Endothelial cell of umbilical vein (primary cell): ENCODE measurements around the gene FAM124B. TPM values are rescaled to one million over a fixed set of nuclear protein-coding genes. Genes with fewer than 3 reads are reported as not detected.

Experiments
- BruUV-seq: library from RNA; stranded (reverse); fragments of 400-500 nt; replicated peaks from 2 replicates; lab custom pipeline; 2021; lab: Mats Ljungman, UMichigan
- CTCF ChIA-PET: fragments of 300-600, 350-600 bp; sonication (Branson Sonifier 250); formaldehyde crosslinking; loops from one replicate; lab custom pipeline; 2021; ENCODE audit warnings: antibody characterized with exemption, inconsistent platforms; lab: Charles Lee
- POLR2A ChIA-PET: fragments of 300-600, 350-600 bp; sonication (Branson Sonifier 250); formaldehyde crosslinking; loops from one replicate; lab custom pipeline; 2021; ENCODE audit warnings: antibody characterized with exemption, inconsistent platforms; lab: Charles Lee
- DNase-seq: peaks from one replicate; pipeline ENCODE4 v3.0.0-alpha.2; 2011; ENCODE audit warnings: low read depth, low spot score
- FAIRE-seq: peaks from 2 replicates; lab custom pipeline; 2011; peaks lifted over from hg19 to GRCh38; lab: Jason Lieb, UNC
- H2AFZ ChIP-seq: 2 replicates; pipeline ENCODE4 v1.6.0; 2012; ENCODE audit warnings: low read depth, low read length, control low read depth, inconsistent platforms
- H3K27ac ChIP-seq: 2 replicates; pipeline ENCODE4 v1.5.1; 2011; ENCODE audit warnings: low read depth, mild to moderate bottlenecking, control low read depth, low read length, moderate library complexity; ENCODE audit not compliant: insufficient read depth
- H3K27me3 ChIP-seq, 2 experiments: 2 replicates each; pipeline versions ENCODE4 v1.6.0 to v1.6.1; 2011; ENCODE audit warnings: low read length in 2 of 2, mixed read lengths in 1 of 2; ENCODE audit not compliant: control insufficient read depth in 2 of 2, insufficient read depth in 2 of 2
- H3K36me3 ChIP-seq, 2 experiments: 2 replicates in 1 of 2; 3 replicates in 1 of 2; pipeline ENCODE4 v1.5.1; 2011; ENCODE audit warnings: low read length in 2 of 2, mild to moderate bottlenecking in 1 of 2, moderate library complexity in 1 of 2; ENCODE audit not compliant: control insufficient read depth in 2 of 2, insufficient read depth in 2 of 2; ENCODE audit errors: extremely low read depth in 1 of 2
- H3K4me1 ChIP-seq: 3 replicates; pipeline ENCODE4 v1.5.1; 2011; ENCODE audit warnings: mild to moderate bottlenecking, low read length; ENCODE audit not compliant: control insufficient read depth, insufficient read depth; ENCODE audit errors: extremely low read depth
- H3K4me2 ChIP-seq: 2 replicates; pipeline ENCODE4 v1.6.1; 2011; ENCODE audit warnings: low read length, control low read depth, mixed read lengths; ENCODE audit not compliant: insufficient read depth
- H3K4me3 ChIP-seq, 3 experiments: fragments of 200-600 bp in 1 of 3; sonication (generic), shearing (Covaris generic) in 1 of 3; replicated peaks in 1 of 3; 2 replicates each; pipeline ENCODE4 v1.5.1; 2011 to 2016; ENCODE audit warnings: control low read depth in 3 of 3, low read length in 3 of 3, mild to moderate bottlenecking in 2 of 3, inconsistent platforms in 1 of 3, low read depth in 1 of 3, moderate library complexity in 1 of 3; ENCODE audit not compliant: insufficient read depth in 1 of 3
- H3K79me2 ChIP-seq: 2 replicates; pipeline ENCODE4 v1.6.0; 2012; ENCODE audit warnings: low read length, inconsistent platforms; ENCODE audit not compliant: control insufficient read depth, insufficient read depth
- H3K9ac ChIP-seq: replicated peaks from 2 replicates; pipeline ENCODE3; 2011; ENCODE audit warnings: low read length, control low read depth; ENCODE audit not compliant: insufficient read depth; ENCODE audit errors: extremely low read depth
- H3K9me1 ChIP-seq: replicated peaks from 3 replicates; pipeline ENCODE4 v1.6.0; 2011; ENCODE audit warnings: mild to moderate bottlenecking, low read length; ENCODE audit not compliant: control insufficient read depth, insufficient read depth; ENCODE audit errors: extremely low read depth
- H3K9me3 ChIP-seq: replicated peaks from 2 replicates; pipeline ENCODE4 v1.5.1; 2012; ENCODE audit warnings: low read length, inconsistent platforms; ENCODE audit not compliant: control insufficient read depth, insufficient read depth
- H4K20me1 ChIP-seq: replicated peaks from 2 replicates; pipeline ENCODE3; 2011; ENCODE audit warnings: mild to moderate bottlenecking, low read length; ENCODE audit not compliant: control insufficient read depth, insufficient read depth; ENCODE audit errors: extremely low read depth
- EZH2 ChIP-seq: IDR thresholded peaks from 2 replicates; pipeline ENCODE4 v1.6.1; 2012; ENCODE audit warnings: borderline replicate concordance, low read depth, mild to moderate bottlenecking, moderate library complexity, low read length, inconsistent platforms; ENCODE audit not compliant: severe bottlenecking
- FOS ChIP-seq: IDR thresholded peaks from 2 replicates; pipeline ENCODE4 v1.6.1; 2011; ENCODE audit warnings: mild to moderate bottlenecking, low read length, moderate library complexity, borderline replicate concordance; ENCODE audit not compliant: insufficient read depth
- GATA2 ChIP-seq: IDR thresholded peaks from 2 replicates; pipeline ENCODE4 v1.7.0; 2011; ENCODE audit warnings: low read depth, mild to moderate bottlenecking, moderate library complexity, mixed read lengths, low read length; ENCODE audit not compliant: insufficient read length, insufficient read depth
- JUN ChIP-seq: IDR thresholded peaks from 2 replicates; pipeline ENCODE4 v1.6.1; 2011; ENCODE audit warnings: borderline replicate concordance, low read depth; ENCODE audit not compliant: insufficient read length, insufficient read depth
- MYC ChIP-seq: IDR thresholded peaks from one replicate; pipeline ENCODE4 v1.6.1; 2011; ENCODE audit warnings: mild to moderate bottlenecking, low read depth, low read length
- POLR2A ChIP-seq: IDR thresholded peaks from 2 replicates; pipeline ENCODE4 v1.6.1; 2012; ENCODE audit warnings: low read depth, mild to moderate bottlenecking, control low read depth, low read length
- POLR2AphosphoS5 ChIP-seq: IDR thresholded peaks from 2 replicates; pipeline ENCODE4 v1.6.1; 2012; ENCODE audit warnings: low read depth, mild to moderate bottlenecking, control low read depth, low read length, moderate library complexity; ENCODE audit not compliant: insufficient read depth
- dilution Hi-C: fragments of 300-500 bp; cut with MboI; formaldehyde crosslinking; loops from one replicate; pipeline ENCODE4 v1.15.0; 2019; ENCODE audit warnings: low sequenced_read_pairs; ENCODE audit not compliant: extremely low pct_ligation_motif_present
- intact Hi-C: fragments of 100-400 bp; cut with micrococcal nuclease; formaldehyde crosslinking; loops from one replicate; pipeline ENCODE4 v1.10.0; 2022
- polyA plus RNA-seq, 4 experiments: library from polyadenylated mRNA; depleted of rRNA in 3 of 4; stranded (reverse) in 3 of 4; unstranded in 1 of 4; fragments of >200 nt; gene quantifications; 2 replicates each; pipeline versions ENCODE4 v1.2.1 to v1.2.3, GENCODE V29; 2011 to 2012; ENCODE audit warnings: missing spikeins in 1 of 4
- total RNA-seq: library from RNA; stranded (reverse); gene quantifications from 2 replicates; pipeline ENCODE4 v1.2.3, GENCODE V29; 2021
- TF ChIP-seq, protein P1 (sequence below): IDR thresholded peaks from 2 replicates; pipeline ENCODE4 v1.6.1; 2011; ENCODE audit not compliant: insufficient read depth, insufficient read length
- TF ChIP-seq, protein P2 (sequence below), 2 donors: IDR thresholded peaks; 1 replicate in 1 of 2; 2 replicates in 1 of 2; pipeline ENCODE4 v1.5.1; 2011; ENCODE audit warnings: low read length in 2 of 2, mild to moderate bottlenecking in 2 of 2, moderate library complexity in 2 of 2, control low read depth in 1 of 2, inconsistent platforms in 1 of 2, low read depth in 1 of 2; ENCODE audit not compliant: insufficient read depth in 1 of 2; ENCODE audit errors: extremely low read depth in 1 of 2

FAM124B gene
- total and polyA plus RNA-seq, 2 donors (not counting 3 experiments of a cell fraction or from before 2014, with no cell fraction given): 82.0 to 119 TPM

- intact Hi-C loops (no loop called here), dilution Hi-C loops (no loop called here)
- TF ChIP-seq GATA2 (no peak), EZH2 (no peak), MYC (no peak), POLR2A (no peak), POLR2AphosphoS5 (no peak), FOS (no peak), JUN (no peak)
- TF ChIP-seq, protein P1, sequence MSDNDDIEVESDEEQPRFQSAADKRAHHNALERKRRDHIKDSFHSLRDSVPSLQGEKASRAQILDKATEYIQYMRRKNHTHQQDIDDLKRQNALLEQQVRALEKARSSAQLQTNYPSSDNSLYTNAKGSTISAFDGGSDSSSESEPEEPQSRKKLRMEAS: no peak
- TF ChIP-seq, protein P2, sequence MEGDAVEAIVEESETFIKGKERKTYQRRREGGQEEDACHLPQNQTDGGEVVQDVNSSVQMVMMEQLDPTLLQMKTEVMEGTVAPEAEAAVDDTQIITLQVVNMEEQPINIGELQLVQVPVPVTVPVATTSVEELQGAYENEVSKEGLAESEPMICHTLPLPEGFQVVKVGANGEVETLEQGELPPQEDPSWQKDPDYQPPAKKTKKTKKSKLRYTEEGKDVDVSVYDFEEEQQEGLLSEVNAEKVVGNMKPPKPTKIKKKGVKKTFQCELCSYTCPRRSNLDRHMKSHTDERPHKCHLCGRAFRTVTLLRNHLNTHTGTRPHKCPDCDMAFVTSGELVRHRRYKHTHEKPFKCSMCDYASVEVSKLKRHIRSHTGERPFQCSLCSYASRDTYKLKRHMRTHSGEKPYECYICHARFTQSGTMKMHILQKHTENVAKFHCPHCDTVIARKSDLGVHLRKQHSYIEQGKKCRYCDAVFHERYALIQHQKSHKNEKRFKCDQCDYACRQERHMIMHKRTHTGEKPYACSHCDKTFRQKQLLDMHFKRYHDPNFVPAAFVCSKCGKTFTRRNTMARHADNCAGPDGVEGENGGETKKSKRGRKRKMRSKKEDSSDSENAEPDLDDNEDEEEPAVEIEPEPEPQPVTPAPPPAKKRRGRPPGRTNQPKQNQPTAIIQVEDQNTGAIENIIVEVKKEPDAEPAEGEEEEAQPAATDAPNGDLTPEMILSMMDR (IDR thresholded peaks at IDR 0.05; ENCODE audit: extremely low read depth in 1 of 2, insufficient read depth in 1 of 2, low read depth in 1 of 2, low read length in 2 of 2): no peak
- no peaks in the 10 kb centered on the region for H3K9me1 ChIP-seq
- H3K4me2 ChIP-seq: no peak overlapping the region
- H3K4me1 ChIP-seq: no peaks in the 10 kb centered on the region
- no peak overlapping the region for H3K27ac ChIP-seq
- BruUV-seq: no TSS peak
- no peaks in the 10 kb centered on the region for H4K20me1 ChIP-seq
- H3K9ac ChIP-seq: no peak overlapping the region
- H3K79me2 ChIP-seq: no peaks in the 10 kb centered on the region
- ChIA-PET CTCF (no interaction called here), POLR2A (no interaction called here)
- no peak overlapping the region for H2AFZ ChIP-seq
- FAIRE-seq (no peak), DNase-seq (no peak)
- H3K9me3 ChIP-seq: no peaks in the 10 kb centered on the region
- no peak overlapping the region for H3K4me3 ChIP-seq
- H3K27me3 ChIP-seq: peaks cover 0 to 2% of the 10 kb centered on the region in 2 experiments
- H3K36me3 ChIP-seq: no peaks in the 10 kb centered on the region
These were observed 65.9 kb downstream of the FAM124B start for GRCh38 chr2:224335991-224336390.
